Measurements from ENCODE around the gene GOLGA3. TPM values are rescaled to one million over a fixed set of nuclear protein-coding genes. Genes with fewer than 3 reads are reported as not detected.

The GOLGA3 gene
- total and polyA plus RNA-seq, 10 of the 15 experiments (the other 5 are each of a cell fraction or from before 2014, with no cell fraction given) = 2.0 to 42.7 (median 15.2) TPM

GRCh38 chr12:132803888-132804287 lies 24.8 kb downstream of the GOLGA3 start:
- ChIA-PET SMC1A (ENCODE audit: uncharacterized antibody, unreplicated experiment) (no interaction called here), CTCF (no interaction called here), RAD21 (ENCODE audit: unreplicated experiment) (no interaction called here), POLR2A (no interaction called here)
- Histone ChIP-seq H3K4me3 (no peak overlapping the region), H2AFZ (ENCODE audit: control insufficient read depth, low read depth, low read length) (no peak overlapping the region), H3K9me3 (replicated peaks; ENCODE audit: control insufficient read depth, insufficient read depth, low read length) (no peaks in the 10 kb centered on the region), H4K20me1 (ENCODE audit: control insufficient read depth, insufficient read depth) (no peaks in the 10 kb centered on the region), H3K79me2 (ENCODE audit: control insufficient read depth, insufficient read depth, low read length) (peaks cover 2% of the 10 kb centered on the region; the same call in 1 of the 2 replicates), H3K27me3 (replicated peaks in 1 of 2; ENCODE audit: control insufficient read depth in 2 of 2, insufficient read depth in 2 of 2, low read length in 1 of 2) (no peaks in the 10 kb centered on the region), H3K4me2 (ENCODE audit: control insufficient read depth, insufficient read depth) (no peak overlapping the region), H3K36me3 (ENCODE audit: control insufficient read depth in 2 of 2, insufficient read depth in 2 of 2, low read length in 1 of 2) (peaks cover 33 to 40% of the 10 kb centered on the region in 2 experiments), H3K4me1 (ENCODE audit: control insufficient read depth, insufficient read depth, low read length) (no peaks in the 10 kb centered on the region), H3K9ac (ENCODE audit: control insufficient read depth, insufficient read depth, low read length) (no peak overlapping the region), H3K27ac (ENCODE audit: control insufficient read depth, insufficient read depth) (no peak overlapping the region)
- no TSS peak for BruUV-seq (replicated peaks)
- TF ChIP-seq ZNF384 (IDR thresholded peaks at IDR 0.05; ENCODE audit: borderline replicate concordance, low read depth, low read length) (no peak), MYC (IDR thresholded peaks at IDR 0.05; ENCODE audit: insufficient read depth, insufficient read length, insufficient replicate concordance, low read length, severe bottlenecking) (no peak), MEF2A (IDR thresholded peaks at IDR 0.05; ENCODE audit: insufficient read depth, low read depth, low read length) (no peak)
- no peak for FAIRE-seq
- intact Hi-C loops (cut with micrococcal nuclease; ENCODE audit: unreplicated experiment) (no loop called here), in situ Hi-C loops (cut with MboI) (no loop called here)
- DNase-seq (ENCODE audit: low read depth, low spot score) = no peak
- ATAC-seq = no peak
- 98% methylated on average over 15 of the region's 15 CpGs for WGBS (ENCODE audit: insufficient coverage, insufficient replicate concordance, low lambda C conversion rate, missing lambda C conversion rate)

GRCh38 chr12:132803125-132803524 lies 25.5 kb downstream of the GOLGA3 start:
- H3K79me2 ChIP-seq (ENCODE audit: control insufficient read depth, insufficient read depth, low read length) = peaks cover 2% of the 10 kb centered on the region; the same call in 1 of the 2 replicates
- no peak overlapping the region for H2AFZ ChIP-seq (ENCODE audit: control insufficient read depth, low read depth, low read length)
- no TSS peak for BruUV-seq (replicated peaks)
- ChIA-PET SMC1A (ENCODE audit: uncharacterized antibody, unreplicated experiment) (no interaction called here), RAD21 (ENCODE audit: unreplicated experiment) (no interaction called here), POLR2A (no interaction called here), CTCF (no interaction called here)
- in situ Hi-C loops (cut with MboI) = no loop called here
- H3K4me1 ChIP-seq (ENCODE audit: control insufficient read depth, insufficient read depth, low read length) = no peaks in the 10 kb centered on the region
- H3K27me3 ChIP-seq (replicated peaks in 1 of 2; ENCODE audit: control insufficient read depth in 2 of 2, insufficient read depth in 2 of 2, low read length in 1 of 2) = no peaks in the 10 kb centered on the region
- H3K36me3 ChIP-seq (ENCODE audit: control insufficient read depth in 2 of 2, insufficient read depth in 2 of 2, low read length in 1 of 2) = peaks cover 28 to 39% of the 10 kb centered on the region in 2 experiments
- no peaks in the 10 kb centered on the region for H3K9me3 ChIP-seq (replicated peaks; ENCODE audit: control insufficient read depth, insufficient read depth, low read length)
- no peak overlapping the region for H3K27ac ChIP-seq (ENCODE audit: control insufficient read depth, insufficient read depth)
- DNase-seq (ENCODE audit: low read depth, low spot score) = no peak
- H3K4me3 ChIP-seq = no peak overlapping the region
- FAIRE-seq = no peak
- no peak overlapping the region for H3K4me2 ChIP-seq (ENCODE audit: control insufficient read depth, insufficient read depth)
- H3K9ac ChIP-seq (ENCODE audit: control insufficient read depth, insufficient read depth, low read length) = no peak overlapping the region
- WGBS (ENCODE audit: insufficient coverage, insufficient replicate concordance, low lambda C conversion rate, missing lambda C conversion rate) = 95% methylated on average over 14 of the region's 14 CpGs
- ATAC-seq = no peak
- intact Hi-C loops (cut with micrococcal nuclease; ENCODE audit: unreplicated experiment) = no loop called here
- no peaks in the 10 kb centered on the region for H4K20me1 ChIP-seq (ENCODE audit: control insufficient read depth, insufficient read depth)
- TF ChIP-seq PAX5 (IDR thresholded peaks at IDR 0.05; ENCODE audit: borderline replicate concordance, low read depth, low read length) (no peak), TBL1XR1 (IDR thresholded peaks at IDR 0.05; ENCODE audit: low read depth, low read length) (no peak), HCFC1 (IDR thresholded peaks at IDR 0.05; ENCODE audit: low read length) (no peak), ZNF24 (IDR thresholded peaks at IDR 0.05) (no peak), ELK1 (IDR thresholded peaks at IDR 0.05; ENCODE audit: low read depth, low read length) (no peak), USF2 (IDR thresholded peaks at IDR 0.05; ENCODE audit: borderline replicate concordance, low read depth, low read length) (no peak), ZZZ3 (IDR thresholded peaks at IDR 0.05; ENCODE audit: control insufficient read depth, insufficient read length, low read depth) (no peak), TAF1 (IDR thresholded peaks at IDR 0.05; ENCODE audit: borderline replicate concordance, low read depth, low read length) (no peak), ZNF207 (IDR thresholded peaks at IDR 0.05; ENCODE audit: borderline replicate concordance) (no peak), CEBPZ (IDR thresholded peaks at IDR 0.05; ENCODE audit: low read depth, low read length) (no peak), IKZF2 (IDR thresholded peaks at IDR 0.05) (no peak)

All from GM12878 (cell line).